Right lobe of liver (tissue), 6 donors: ENCODE data around the gene COL4A3. TPM values are rescaled to one million over a fixed set of nuclear protein-coding genes. Genes with fewer than 3 reads are reported as not detected.
A peak's percentile ranks its signal among the peaks of the same experiment; 100 is the strongest.

ENCODE experiments used
- ATAC-seq, 4 donors: fragments of 200-7000 bp; cut with Tn5 transposase; one replicate each; pipeline ENCODE4 v1.9.1; 2020; ENCODE audit warnings: mild to moderate bottlenecking in 4 of 4, moderate library complexity in 4 of 4
- DNase-seq, 3 donors: peaks; one replicate each; pipeline ENCODE4 v3.0.0-alpha.2; 2020
- H3K27ac ChIP-seq, 3 donors: fragments of 200-600 bp; one replicate each; pipeline ENCODE4 v1.8.0; 2022
- H3K27me3 ChIP-seq, 2 donors: fragments of 200-600 bp; one replicate each; pipeline ENCODE4 v1.8.0; 2022
- H3K36me3 ChIP-seq, 4 donors: fragments of 200-600 bp; sonication (generic) in 1 of 4; one replicate each; pipeline versions ENCODE4 v1.5.1 to v1.8.0; 2017 to 2022; ENCODE audit warnings: control low read depth in 1 of 4
- H3K4me1 ChIP-seq, 4 donors: fragments of 200-600 bp; sonication (generic) in 1 of 4; one replicate each; pipeline versions ENCODE4 v1.5.1 to v1.8.0; 2017 to 2022; ENCODE audit warnings: control low read depth in 1 of 4
- H3K4me3 ChIP-seq, 3 donors: fragments of 200-600 bp; one replicate each; pipeline ENCODE4 v1.8.0; 2022
- H3K9me3 ChIP-seq, 4 donors: fragments of 200-600 bp; sonication (generic) in 1 of 4; one replicate each; pipeline versions ENCODE4 v1.5.1 to v1.8.0; 2017 to 2022; ENCODE audit warnings: control low read depth in 1 of 4
- CTCF ChIP-seq, 4 donors: fragments of 200-600 bp in 3 of 4; fragments of 450-650 bp in 1 of 4; IDR thresholded peaks; one replicate each; pipeline versions ENCODE4 v1.5.1 to v1.8.0; 2016 to 2022; ENCODE audit warnings: antibody characterized with exemption in 4 of 4, mild to moderate bottlenecking in 2 of 4
- POLR2A ChIP-seq: fragments of 450-650 bp; IDR thresholded peaks from one replicate; pipeline ENCODE4 v1.6.1; 2017; ENCODE audit warnings: antibody characterized with exemption, mild to moderate bottlenecking
- WGBS: methylation state at CpG from one replicate; pipeline ENCODE4 v1.1.6; 2018; ENCODE audit warnings: low coverage, low lambda C conversion rate; ENCODE audit not compliant: insufficient coverage; ENCODE audit errors: missing lambda C conversion rate; 5-methylcytosine and 5-hydroxymethylcytosine counted together
- intact Hi-C, 2 donors: fragments of 100-400 bp; cut with DNase I; formaldehyde crosslinking; loops; one replicate each; pipeline versions ENCODE4 v1.11.2 to v1.14.1; 2022
- long read RNA-seq: library from polyadenylated mRNA; unstranded; transcript quantifications from one replicate; pipeline ENCODE4 v2.0.0, GENCODE V29; 2019
- total RNA-seq, 6 experiments: library from RNA; depleted of rRNA in 2 of 6; stranded (reverse); fragments of >200 nt in 2 of 6; fragmentation: NEBNext Ultra II Directional in 3 of 6; extraction: Animal tissue kit (Norgen Biotek cat#: 25700) in 3 of 6; gene quantifications; one replicate each; pipeline versions ENCODE4 v1.1.0 to v1.2.4, GENCODE V29; 2016 to 2023
- donor health status: DM: no; HTN: yes; CAD: no.
- donor health status: DM: no; HTN: no; CAD: no.
- donor health status: DM: no; HTN: no; CAD: no.
- donor health status: DM: no; HTN: yes; CAD: no.
- donor health status: DM: no; HTN: yes; CAD: no.

COL4A3 gene
- total RNA-seq: 1 to 10 TPM in 3 of 6 experiments, under 1 TPM in 3; 0.12 to 1.6 (median 0.73) TPM
- long read RNA-seq: 0 reads

- intact Hi-C loops: no loop called here
- WGBS: 0% methylated on average over 4 of the region's 77 CpGs
- DNase-seq: peak; percentile 57 to 65 (median 59)
- H3K4me1 ChIP-seq: no peaks in the 10 kb centered on the region
- peak; percentile 72 to 80 (median 80) for ATAC-seq
- TF ChIP-seq POLR2A: no peak
- no peak for TF ChIP-seq CTCF (IDR thresholded peaks at IDR 0.05)
- H3K4me3 ChIP-seq: peak within 1 kb of the TSS; percentile 49 to 58 (median 56)
- no peaks in the 10 kb centered on the region for H3K27me3 ChIP-seq
- H3K36me3 ChIP-seq: no peaks in the 10 kb centered on the region
- H3K9me3 ChIP-seq: no peaks in the 10 kb centered on the region
- peak within 1 kb of the TSS in 1 of 3 donors; percentile 56 for H3K27ac ChIP-seq
These were observed at the start of gene COL4A3, which contains the start of gene COL4A4 for GRCh38 chr2:227163998-227164762. TSS of gene COL4A3 (plus strand) at chr2:227164624. CDS start at chr2:227164727, 103 bp downstream. TSS of gene COL4A4 (minus strand) at chr2:227164205. CDS start at chr2:227147483, 16,722 bp downstream.

GRCh38 chr2:227115761-227116160 lies 48.7 kb upstream of the COL4A3 start:
- WGBS: 51% methylated on average over 5 of the region's 5 CpGs
- Histone ChIP-seq H3K27ac (no peak overlapping the region), H3K36me3 (no peaks in the 10 kb centered on the region), H3K4me1 (no peaks in the 10 kb centered on the region), H3K4me3 (no peak overlapping the region), H3K27me3 (no peaks in the 10 kb centered on the region), H3K9me3 (no peaks in the 10 kb centered on the region)
- intact Hi-C loops: no loop called here
- no peak for ATAC-seq
- TF ChIP-seq CTCF (IDR thresholded peaks at IDR 0.05) (no peak), POLR2A (no peak)
- no peak for DNase-seq

GRCh38 chr2:227117027-227117426 lies 47.4 kb upstream of the COL4A3 start:
- H3K9me3 ChIP-seq: no peaks in the 10 kb centered on the region
- no peaks in the 10 kb centered on the region for H3K27me3 ChIP-seq
- no peak overlapping the region for H3K4me3 ChIP-seq
- ATAC-seq (no peak), DNase-seq (no peak)
- H3K4me1 ChIP-seq: no peaks in the 10 kb centered on the region
- intact Hi-C loops: no loop called here
- no peak overlapping the region for H3K27ac ChIP-seq
- no peaks in the 10 kb centered on the region for H3K36me3 ChIP-seq
- WGBS: 50% methylated on average over 1 of the region's 1 CpG
- no peak for TF ChIP-seq CTCF (IDR thresholded peaks at IDR 0.05)
- TF ChIP-seq POLR2A: no peak

- 8% methylated on average over 3 of the region's 3 CpGs for WGBS
- Histone ChIP-seq H3K36me3 (no peaks in the 10 kb centered on the region), H3K4me1 (no peaks in the 10 kb centered on the region), H3K27ac (no peak overlapping the region), H3K4me3 (no peak overlapping the region), H3K27me3 (no peaks in the 10 kb centered on the region), H3K9me3 (no peaks in the 10 kb centered on the region)
- ATAC-seq: no peak
- intact Hi-C loops: no loop called here
- DNase-seq: no peak
- TF ChIP-seq POLR2A: no peak
- TF ChIP-seq CTCF (IDR thresholded peaks at IDR 0.05): no peak
These were observed 46.6 kb upstream of the COL4A3 start for GRCh38 chr2:227117852-227118251.
